NCI-H345 (cell line): ENCODE measurements around the gene EAF2.
"Not testable (repeated sequence)": the region's sequence is repeated elsewhere in the genome, so short reads cannot be mapped to it uniquely, and the experiment has no call there.

Experiments used
- DNase-seq: peaks from one replicate; lab custom pipeline; 2025; lab: John Stamatoyannopoulos, UW

EAF2 gene

DNA sequence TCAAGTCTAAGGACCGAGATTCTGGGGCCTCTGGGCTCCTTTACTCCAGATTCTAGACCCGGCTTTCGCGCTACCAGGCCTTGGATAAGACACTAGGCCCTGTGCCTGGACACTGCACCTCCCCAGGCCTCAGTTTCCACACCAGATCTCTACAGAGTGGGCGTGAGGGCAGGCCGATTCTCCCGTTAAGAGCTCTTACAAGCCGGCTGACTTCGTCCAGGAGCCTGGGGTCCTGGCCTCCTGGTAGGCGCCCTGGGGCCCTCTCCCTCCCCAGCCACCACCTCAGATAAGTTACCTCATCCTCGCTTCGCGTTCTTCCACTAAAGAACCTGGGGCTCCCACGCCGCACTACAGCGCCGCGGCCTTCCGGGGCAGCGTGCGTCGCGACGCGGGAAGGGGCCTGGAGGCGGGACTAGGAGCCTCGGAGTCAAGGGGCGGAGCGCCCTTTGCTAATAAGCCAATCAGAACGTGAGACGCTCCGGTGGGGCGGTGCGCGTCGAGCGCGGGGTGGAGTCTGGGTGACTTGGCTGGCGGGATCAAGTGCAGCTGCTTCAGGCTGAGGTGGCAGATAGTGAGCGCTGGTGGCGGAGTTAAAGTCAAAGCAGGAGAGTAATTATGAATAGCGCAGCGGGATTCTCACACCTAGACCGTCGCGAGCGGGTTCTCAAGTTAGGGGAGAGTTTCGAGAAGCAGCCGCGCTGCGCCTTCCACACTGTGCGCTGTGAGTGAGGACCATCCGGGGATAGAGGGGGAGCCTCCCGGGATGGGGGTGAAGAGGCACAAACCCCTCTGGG lies at the start of gene EAF2, which contains the start of gene IQCB1:
TSS of gene EAF2 (plus strand) at position 539 of the 794 bp plus-strand sequence. CDS start at position 616, 77 bp downstream.
TSS of gene IQCB1 (minus strand) at position 390 of the 794 bp plus-strand sequence. CDS start 6,100 bp downstream, outside the sequence.
- DNase-seq, result peak; percentile 94

DNA sequence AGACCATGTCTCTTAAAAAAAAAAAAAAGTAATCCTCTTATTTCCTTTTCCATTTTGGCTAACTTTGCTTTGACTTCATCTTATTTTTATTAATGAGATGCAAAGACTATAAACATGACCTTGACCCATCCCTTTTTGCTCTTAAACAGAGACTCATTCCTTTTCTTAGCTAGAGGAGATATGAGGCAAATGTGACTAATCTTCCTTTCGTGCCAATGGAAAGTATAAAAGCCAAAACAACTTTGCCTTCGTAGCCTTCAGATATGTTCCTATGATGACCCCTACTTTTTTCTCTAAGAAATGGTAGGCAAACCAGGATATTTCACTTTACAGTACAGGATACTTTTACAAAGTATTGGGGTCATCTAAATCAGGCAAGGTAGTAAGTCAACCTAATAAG lies 48.5 kb upstream of the EAF2 start:
- DNase-seq, result no peak

DNA sequence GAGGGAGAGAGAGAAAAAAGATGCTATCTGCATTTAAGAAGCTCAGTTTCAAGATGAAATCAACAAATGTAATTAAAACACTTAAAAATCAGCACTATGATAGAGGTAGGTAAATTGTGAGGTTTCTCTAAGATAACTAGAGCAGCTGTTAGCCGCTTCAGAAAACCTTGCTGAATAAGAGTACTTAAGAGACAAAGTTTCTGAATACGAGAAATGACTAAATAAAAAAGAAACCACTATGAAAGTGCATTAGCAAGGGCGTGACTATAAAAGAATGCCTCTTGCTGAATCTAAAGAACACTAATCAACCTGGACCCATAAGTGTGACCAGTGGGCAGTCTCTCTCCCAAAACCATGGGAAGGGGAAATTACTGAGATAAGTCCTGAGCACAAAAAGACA lies 41.9 kb upstream of the EAF2 start:
- no peak for DNase-seq

DNA sequence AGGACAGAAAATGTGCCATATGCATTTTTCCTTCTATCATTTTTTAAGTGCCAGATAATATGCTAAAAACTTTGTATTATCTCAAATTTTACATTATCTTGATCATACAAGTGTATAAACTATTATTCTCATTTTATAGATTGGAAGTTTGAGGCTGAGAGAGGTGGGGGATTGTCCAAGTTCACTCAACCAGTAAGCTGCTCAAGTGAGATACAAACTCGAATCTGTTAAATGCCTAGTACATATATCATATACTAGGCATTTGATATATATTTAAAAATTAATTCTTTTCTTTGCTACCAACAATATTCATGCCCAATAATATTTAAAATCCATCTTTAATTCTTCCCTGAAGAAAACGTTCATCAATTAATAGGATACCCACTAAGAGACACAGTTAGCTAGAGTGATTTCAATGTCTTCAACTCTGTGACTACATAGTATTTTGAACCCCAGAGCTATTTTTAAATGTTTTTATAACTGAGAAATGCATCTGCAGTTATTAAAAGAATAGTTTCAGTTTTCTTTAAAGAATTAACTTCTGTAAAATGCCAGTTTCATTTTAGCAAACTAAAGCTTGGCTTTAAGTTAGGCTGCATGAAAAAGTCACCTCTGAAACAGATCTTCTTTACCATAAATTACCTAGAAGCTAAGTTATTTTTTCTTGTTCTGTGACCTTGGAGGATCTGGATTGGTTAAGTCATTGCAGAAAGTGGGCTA lies 40.6 kb upstream of the EAF2 start:
- DNase-seq, result no peak

DNA sequence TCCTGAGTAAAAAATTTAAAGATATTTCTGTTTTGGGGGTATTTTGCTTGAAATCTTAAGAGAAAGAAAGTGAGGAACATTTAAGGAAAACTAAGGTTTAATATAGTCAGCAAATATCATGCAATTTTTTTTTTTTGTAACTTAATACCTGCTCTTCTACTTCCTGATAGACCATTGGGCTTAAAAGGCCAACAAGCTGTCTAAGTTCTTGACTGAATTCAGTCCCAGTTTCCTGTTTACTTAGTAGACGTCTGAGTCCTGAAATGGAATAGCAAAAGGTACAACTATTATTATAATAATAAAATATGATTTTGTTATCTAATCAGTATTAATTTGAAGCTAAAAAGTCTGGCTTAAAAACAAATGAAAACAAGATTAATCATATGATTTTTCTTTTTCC lies 38.0 kb upstream of the EAF2 start:
- DNase-seq, result no peak

DNA sequence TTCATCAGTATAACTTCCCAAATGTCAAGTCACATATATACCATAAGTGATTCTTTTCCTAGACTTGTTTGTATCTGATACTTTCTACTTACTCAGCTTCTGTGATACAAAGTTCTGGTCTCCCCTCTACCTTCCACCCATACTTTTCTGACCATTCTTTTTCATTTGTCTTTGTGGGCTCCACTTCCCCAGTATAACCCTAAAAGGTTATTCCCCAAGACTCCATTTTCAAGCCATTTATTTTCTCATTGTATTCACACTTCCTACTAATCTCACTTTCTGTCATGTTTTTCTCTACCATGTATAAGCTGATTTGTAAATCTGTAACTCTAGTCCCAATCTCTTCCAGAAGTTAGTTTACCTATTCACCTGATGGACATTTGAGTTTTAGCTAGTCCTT lies 34.1 kb upstream of the EAF2 start:
- DNase-seq, result no peak

DNA sequence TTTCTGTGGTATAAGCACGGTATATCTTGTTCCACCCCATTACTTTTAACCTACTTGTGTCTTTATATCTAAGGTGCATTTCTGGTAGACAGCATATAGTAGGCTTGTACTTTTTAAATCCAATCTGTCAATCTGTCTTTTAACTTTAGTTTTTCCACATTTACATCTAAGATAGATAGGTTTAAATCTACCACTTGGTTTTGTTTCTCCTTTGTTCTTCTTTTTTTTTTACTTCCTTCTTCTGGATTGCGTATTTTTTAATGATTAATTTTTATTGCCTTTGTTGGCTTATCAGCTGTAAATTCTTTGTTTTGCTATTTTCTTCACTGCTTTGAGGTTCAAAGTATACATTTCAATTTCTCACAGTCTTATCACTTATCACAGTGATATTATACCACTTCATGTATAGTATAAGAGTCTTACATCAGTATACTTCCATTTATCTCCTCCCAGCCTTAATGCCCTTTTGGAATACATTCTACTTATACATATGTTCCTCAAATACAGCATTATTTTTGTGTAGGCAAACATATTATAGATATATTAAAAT lies 31.2 kb upstream of the EAF2 start:
- DNase-seq, result no peak

DNA sequence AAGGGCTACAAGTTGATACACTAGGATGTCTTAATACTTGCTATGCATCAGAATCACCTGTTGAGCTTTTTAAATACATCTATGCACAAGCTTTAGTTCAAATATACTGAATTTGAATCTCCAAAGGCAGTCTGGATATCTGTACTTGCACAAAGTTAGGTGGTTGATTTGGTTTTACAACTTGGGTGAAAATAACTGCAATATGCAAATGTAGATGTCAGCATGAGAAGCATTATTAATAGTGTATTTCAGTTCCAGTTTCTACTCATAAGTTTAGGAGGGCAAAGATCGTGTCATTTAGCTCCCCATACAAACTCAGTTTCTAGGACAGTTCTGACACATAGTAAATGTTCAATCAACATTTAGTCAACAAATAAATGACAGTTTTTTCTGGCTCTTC lies 25.8 kb upstream of the EAF2 start:
- DNase-seq, result no peak

DNA sequence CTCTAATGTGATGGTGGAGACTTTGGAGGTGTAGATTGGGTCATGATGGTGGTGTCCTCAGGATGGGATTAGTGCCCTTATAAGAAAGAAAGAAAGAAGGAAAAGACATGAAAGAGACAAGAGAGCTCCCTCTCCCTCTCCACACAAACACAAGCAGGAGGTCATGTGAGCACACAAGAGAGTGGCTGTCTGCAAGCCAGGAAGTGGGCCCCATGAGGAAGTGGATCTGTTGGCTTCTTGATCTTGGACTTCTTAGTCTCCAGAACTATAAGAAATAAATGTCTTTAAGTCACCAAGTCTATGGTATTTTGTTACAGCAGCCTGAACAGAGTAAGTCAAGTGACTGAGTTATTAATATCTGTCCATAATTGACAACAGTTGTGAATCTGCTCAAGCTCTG lies 17.3 kb upstream of the EAF2 start:
- DNase-seq, result no peak

DNA sequence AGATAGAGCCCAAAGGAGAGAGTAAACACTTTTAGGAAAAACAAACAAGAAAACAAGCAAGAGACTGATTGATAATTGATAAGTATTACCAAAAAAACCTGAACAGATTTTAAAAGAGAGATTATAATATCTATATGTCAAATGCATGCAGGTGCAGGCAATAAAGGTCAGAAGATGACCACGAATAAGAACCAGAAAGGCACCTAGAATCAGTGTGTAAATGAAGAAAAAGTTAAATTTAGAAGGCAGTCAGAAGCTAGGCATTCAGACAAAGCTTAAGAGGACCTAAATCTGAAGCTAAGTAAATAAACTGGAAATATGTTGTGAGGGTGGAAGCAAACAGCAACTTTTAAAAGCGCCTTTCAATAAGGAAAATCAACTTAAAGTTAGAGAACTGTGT lies 16.4 kb upstream of the EAF2 start:
- DNase-seq, result no peak

DNA sequence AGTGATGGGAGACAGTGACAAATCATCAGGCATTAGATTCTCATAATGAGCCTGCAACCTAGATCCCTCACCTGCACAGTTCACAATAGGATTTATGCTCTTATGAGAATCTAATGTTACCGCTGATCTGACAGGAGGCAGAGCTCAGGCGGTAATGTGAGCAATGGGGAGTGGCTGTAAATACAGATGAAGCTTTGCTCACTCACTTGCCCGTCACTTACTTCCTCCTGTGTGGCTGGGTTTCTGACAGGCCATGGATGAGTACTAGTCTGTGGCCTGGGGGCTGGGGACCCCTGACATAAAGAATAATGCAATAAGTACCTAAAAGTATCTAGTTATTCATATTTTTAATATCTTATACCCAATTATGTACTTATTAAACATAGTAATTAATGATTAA lies 15.8 kb upstream of the EAF2 start:
- no peak for DNase-seq

DNA sequence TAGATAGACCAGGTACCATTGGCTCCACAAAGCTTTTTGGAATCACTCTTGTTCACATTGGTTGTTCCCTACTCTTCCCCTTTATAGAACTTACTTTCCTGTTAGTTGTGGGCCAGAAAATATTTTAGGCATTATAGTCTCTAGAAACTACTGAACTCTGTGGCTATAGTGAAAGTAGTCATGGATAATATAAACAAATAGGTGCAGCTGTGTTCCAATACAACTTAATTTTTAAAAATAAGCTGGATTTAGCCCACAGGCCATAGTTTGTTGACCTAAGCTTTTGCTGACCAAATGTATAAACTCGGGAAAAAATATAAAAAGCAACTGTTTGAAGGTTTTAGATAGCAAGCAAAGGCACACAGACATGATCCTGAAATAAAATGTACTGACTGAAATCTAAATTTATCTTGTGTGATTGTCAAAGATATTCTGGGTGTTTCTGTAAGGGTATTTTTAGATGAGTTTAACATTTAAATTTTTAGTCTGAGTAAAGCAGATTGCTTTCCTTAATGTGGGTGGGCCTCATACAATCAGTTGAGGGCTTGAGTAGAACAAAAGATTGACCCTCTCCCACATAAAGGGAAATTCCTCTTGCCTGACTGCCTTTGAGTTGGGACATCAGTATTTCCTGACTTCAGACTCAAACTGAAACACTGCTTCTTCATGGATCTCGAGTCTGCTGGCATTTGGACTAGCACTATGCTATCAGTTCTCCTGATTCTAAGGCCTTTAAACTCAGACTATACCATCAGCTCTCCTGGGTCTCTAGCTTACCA lies 13.4 kb upstream of the EAF2 start:
- DNase-seq, result no peak

DNA sequence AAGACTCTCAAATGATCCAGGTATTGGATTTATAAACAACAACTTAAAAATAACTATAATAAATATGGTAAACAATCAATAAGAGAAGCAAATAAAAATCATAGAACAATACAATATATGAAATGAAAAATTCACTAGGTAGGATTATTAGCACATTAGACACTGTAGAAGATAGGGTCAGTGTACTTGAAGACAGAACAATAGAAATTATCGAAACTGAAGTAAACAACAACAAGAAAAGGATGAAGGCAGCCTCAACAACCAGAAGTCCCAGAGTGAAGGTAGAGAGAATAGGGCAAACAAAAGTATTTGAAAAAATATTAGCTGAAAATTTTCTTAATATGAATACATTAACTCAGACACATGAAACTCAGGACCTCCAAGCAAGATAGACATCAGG lies 12.0 kb upstream of the EAF2 start:
- no peak for DNase-seq

DNA sequence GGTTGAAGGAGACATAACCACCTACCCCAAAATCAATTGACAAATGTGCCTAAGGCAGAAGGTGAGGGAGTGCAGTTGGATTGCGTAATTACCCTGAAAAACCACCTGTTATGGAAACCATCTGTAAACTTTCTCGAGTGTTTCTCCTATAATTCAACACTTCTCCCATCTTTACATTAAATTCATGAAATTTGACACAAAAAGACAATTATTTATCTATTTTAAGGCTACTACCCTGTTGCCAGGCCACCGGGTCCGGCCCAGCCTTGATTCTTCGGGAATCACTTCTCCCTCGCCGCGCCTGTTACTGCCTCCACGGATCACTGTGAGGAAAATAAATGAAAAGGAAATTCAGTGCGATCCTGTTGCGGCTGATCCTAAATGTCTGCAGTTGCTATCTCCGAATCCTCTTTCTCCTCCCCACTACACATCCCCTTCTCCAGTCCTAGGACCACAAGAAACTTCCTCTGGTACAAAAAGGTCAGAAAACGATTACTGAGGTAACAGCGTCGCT lies 795 bp upstream of the EAF2 start:
- DNase-seq, result peak; percentile 33

DNA sequence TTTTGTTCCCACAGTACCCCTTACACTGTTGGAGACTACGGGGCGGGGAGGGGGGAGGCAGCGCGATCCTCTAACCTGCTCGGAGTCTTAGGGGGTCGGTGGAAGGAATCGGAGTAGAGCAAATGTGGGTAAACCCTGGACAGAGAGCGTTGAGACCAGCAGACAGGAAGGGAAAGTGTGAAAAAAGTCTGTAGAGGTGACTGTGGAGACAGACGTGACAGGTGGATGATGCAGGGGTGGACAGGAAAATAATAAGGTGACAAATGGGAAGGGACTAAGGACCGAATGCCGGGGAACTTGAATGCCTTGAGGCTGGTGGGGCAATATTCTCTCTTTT lies 424 bp downstream of the EAF2 start:
- no peak for DNase-seq

DNA sequence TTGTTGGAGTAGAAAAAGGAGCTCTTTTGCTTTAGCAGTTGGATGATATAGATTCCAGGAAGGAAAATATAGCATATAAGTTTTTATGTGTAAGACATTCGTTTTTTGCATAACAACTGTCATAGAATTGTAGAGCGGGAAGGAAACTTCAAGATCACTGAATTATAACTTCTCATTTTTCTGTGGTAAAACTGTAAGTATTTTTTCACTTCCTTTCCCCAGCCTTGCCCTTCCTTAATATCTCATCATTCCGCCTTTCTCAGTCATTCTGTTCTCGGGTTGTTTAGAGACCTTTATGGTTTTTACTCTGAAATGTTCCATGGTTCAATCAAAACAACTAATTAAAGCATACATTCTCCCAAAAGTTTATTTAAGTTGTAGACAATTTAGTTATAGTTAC lies 1.1 kb downstream of the EAF2 start:
- no peak for DNase-seq

DNA sequence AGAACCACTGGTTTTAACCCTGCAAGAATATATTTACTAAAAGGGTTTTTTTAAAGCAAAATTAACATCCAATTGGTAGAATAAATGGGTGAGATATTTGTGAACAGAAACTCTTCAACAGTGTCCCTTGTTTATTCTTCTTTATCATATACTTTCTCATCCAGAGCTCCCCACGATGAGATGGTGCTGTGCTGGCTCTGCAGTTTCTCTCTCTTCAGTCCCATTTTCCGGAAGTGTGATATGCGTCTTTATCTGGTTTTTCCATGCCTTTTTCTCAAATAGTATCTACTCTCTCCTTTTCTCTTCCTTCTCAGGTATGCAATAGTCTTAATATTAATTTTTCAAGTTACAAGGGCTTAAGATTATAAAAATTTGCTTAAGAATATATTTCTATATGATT lies 1.5 kb downstream of the EAF2 start:
- DNase-seq, result no peak

DNA sequence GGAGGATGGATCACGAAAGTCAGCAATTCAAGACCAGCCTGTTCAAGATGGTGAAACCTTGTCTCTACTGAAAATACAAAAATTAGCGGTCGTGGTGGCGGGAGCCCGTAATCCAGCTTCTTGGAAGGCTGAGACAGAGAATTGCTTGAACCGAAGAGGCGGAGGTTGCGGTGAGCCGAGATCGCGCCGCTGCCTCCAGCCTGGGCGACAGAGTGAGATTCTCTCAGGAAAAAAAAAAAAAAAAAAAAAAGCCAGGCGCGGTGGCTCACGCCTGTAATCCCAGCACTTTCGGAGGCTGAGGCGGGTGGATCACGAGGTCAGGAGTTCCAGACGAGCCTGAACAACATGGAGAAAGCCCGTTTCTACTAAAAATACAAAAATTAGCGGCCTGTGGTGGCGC lies 5.0 kb downstream of the EAF2 start:
- DNase-seq, result no peak

DNA sequence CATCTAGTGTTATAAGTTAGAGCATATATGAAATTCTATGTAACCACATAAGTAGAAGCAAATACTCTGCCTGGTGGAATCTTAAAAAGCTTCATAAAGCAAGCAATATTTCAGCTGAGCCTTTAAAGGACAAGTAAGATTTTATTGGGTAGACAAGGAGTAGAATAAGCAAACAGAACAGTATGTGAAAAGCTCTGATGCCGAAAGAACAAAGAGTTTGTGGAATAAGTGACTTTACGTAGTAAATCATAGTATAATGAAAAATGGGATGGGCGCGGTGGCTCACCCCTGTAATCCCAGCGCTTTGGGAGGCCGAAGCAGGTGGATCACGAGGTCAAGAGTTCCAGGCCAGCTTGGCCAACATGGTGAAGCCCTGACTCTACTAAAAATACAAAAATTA lies 9.9 kb downstream of the EAF2 start:
- no peak for DNase-seq

DNA sequence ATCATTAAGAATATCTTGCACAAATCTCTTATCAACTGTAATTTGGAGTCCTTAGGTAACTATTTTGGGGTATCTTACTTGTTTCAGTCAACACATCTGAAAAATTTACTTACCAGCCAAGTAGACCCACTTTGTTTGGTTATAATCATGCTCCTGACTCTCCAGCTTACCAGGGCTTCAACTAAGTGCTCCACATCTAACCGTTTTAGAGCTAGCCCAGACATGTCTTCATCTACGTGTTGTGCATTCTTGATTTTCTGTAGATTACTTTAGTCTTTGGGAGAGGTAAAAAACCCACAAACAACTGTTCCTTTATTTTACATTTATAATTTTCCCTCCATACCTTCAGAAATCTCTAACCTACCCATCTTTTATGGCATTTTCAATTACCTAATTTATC lies 17.2 kb downstream of the EAF2 start:
- no peak for DNase-seq

DNA sequence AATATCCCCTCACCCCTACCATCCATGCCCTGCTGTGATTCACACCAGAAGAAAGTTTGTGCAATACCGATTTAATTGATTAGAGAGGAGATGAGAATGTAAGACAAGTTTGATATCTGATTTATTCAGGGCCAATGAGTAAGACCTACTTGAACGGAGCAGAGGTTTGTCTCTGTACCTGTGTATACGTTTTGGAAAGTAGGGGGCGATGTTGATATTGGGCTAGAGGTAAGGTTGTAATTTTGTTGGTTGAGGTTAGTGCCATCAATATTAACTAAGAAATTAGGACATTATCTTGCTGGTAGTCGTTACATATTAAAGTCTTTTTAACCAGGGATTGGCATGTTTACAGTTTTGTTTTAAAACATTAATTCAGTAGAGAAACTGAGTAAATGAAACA lies 20.5 kb downstream of the EAF2 start:
- DNase-seq, result peak; percentile 6

DNA sequence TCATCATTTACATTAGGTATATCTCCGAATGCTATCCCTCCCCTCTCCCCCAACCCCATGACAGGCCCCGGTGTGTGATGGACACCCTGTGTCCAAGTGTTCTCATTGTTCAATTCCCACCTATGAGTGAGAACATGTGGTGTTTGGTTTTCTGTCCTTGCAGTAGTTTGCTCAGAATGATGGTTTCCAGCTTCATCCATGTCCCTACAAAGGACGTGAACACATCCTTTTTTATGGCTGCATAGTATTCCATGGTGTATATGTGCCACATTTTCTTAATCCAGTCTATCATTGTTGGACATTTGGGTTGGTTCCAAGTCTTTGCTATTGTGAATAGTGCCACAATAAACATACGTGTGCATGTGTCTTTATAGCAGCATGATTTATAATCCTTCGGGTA lies 22.8 kb downstream of the EAF2 start:
- DNase-seq, result not testable (repeated sequence)
